Measurements from ENCODE around the gene RPL37. TPM values are rescaled to one million over a fixed set of nuclear protein-coding genes. Genes with fewer than 3 reads are reported as not detected.
"Not testable (repeated sequence)": the region's sequence is repeated elsewhere in the genome, so short reads cannot be mapped to it uniquely, and the experiment has no call there.

The RPL37 gene
- total RNA-seq, 1 donor from 2014 or later = 965 TPM

DNA sequence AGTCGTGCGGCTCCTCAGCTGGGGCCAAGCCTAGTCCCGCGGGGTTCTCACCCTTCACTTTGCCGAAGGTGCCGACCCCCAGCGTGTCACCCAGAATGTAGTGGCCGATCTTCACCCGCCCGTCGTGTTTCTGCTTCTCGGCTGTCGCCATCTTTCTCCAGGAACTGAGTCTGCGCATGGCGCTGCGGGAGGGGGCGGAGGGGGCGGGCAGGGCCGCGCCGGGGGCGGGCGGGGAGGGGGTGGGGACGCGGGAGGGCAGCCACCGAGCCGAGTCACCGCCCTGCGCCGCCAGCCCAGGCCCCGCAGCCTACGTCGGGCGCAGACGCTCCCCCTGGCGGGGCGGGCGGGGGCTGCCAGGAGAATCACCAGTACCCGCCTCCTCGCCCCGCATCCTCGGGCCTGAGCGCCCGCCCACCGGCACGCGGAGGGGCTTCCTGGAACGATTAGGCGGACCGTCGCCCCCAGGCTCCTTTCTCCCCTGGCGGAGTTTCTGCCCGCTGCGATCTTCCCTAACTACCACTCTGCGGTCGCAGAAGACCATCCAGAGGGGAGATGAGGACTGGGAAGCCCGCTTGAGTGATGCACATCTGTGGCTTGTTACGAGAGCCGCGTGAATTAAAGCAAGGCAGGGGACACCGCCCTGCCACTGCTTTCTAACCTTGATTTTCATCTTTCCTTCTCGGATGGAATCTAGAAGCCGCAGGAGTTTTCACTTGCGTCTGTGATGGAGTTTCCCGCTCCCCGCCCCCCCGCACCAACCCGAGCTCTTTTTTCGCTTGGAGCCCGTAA is 36.8 kb downstream of the RPL37 start, which contains the start of gene PRKAA1:
Gene PRKAA1, minus strand, starts transcription at position 363 of the 789 bp plus-strand sequence. Its CDS starts 185 bp downstream, at position 178.
- Histone ChIP-seq H3K27ac (peak within 1 kb of the TSS; percentile 90), H3K36me3 (no peaks in the 10 kb centered on the region), H3K9me3 (no peaks in the 10 kb centered on the region), H3K4me1 (peaks cover 25% of the 10 kb centered on the region), H3K27me3 (ENCODE audit: low read depth) (no peaks in the 10 kb centered on the region), H3K4me3 (peak within 1 kb of the TSS; percentile 96)
- intact Hi-C loops (cut with DNase I) = no loop called here
- DNase-seq (peak; percentile 93), ATAC-seq (peak; percentile 96 to 99)
- TF ChIP-seq, protein P1, sequence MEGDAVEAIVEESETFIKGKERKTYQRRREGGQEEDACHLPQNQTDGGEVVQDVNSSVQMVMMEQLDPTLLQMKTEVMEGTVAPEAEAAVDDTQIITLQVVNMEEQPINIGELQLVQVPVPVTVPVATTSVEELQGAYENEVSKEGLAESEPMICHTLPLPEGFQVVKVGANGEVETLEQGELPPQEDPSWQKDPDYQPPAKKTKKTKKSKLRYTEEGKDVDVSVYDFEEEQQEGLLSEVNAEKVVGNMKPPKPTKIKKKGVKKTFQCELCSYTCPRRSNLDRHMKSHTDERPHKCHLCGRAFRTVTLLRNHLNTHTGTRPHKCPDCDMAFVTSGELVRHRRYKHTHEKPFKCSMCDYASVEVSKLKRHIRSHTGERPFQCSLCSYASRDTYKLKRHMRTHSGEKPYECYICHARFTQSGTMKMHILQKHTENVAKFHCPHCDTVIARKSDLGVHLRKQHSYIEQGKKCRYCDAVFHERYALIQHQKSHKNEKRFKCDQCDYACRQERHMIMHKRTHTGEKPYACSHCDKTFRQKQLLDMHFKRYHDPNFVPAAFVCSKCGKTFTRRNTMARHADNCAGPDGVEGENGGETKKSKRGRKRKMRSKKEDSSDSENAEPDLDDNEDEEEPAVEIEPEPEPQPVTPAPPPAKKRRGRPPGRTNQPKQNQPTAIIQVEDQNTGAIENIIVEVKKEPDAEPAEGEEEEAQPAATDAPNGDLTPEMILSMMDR (IDR thresholded peaks at IDR 0.05) = peak; percentile 67

DNA sequence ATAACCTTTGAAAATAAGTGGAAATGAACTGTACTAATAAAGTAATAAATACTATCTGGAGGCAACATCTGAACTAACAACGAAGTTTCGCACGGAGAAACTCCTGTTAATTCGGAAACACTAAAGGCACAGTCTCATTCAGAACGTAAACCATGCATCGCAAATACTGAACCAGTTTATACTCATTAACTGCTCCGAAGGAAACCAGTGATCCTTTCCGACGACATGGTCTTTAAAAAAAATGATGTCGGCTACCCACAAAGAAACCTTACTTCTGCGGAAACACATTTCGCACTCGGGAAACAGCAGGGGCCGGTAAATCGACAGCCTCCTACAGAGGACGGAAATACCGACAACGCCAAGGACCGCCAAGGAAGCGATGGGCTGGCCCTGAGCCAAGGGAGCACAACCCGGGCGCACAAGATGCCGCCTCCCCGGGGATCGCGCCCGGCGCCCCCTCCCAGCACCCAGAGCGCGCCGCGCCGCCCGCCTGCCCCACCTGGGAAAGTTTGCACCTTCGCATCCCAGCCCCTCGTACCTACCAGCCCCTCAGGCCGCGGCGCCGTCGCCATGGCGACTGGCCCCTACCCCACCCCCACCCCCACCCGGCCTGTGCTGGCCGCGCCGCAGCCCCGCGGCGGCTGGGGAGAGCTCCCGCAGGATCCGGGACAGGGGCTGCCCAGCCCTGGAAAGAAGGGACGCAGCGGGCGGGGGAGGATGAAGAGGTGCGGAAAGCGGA is 37.6 kb downstream of the RPL37 start:
- Histone ChIP-seq H3K4me3 (peak overlapping the region; percentile 96), H3K4me1 (peaks cover 33% of the 10 kb centered on the region), H3K27ac (peak overlapping the region; percentile 90), H3K27me3 (ENCODE audit: low read depth) (no peaks in the 10 kb centered on the region), H3K36me3 (no peaks in the 10 kb centered on the region), H3K9me3 (no peaks in the 10 kb centered on the region)
- peak; percentile 76 to 78 for ATAC-seq
- TF ChIP-seq, protein P1 (IDR thresholded peaks at IDR 0.05) = no peak
- DNase-seq = peak; percentile 85
- intact Hi-C loops (cut with DNase I) = no loop called here

DNA sequence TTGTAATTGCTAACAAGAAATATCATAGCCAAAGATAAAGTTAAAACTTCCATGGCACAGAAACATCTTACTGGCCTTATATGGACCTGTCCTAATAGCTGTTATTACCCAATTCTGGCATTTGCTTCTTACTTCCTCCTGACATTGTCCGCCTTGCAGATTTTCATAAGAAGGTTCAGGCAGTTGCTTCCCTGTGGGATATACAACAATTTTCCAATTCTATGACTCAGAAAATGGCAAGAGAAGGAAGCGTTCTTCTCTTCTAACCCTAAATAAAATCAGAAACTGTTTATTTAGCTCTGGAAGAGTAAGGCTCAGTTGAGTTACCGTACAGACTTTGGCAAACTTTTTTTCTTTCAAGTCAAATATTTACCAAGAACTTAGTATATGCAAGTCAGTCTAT is 38.5 kb downstream of the RPL37 start:
- Histone ChIP-seq H3K27ac (peak overlapping the region; percentile 26), H3K4me3 (peak overlapping the region; percentile 96), H3K27me3 (ENCODE audit: low read depth) (no peaks in the 10 kb centered on the region), H3K36me3 (no peaks in the 10 kb centered on the region), H3K4me1 (peaks cover 42% of the 10 kb centered on the region), H3K9me3 (no peaks in the 10 kb centered on the region)
- intact Hi-C loops (cut with DNase I) = no loop called here
- ATAC-seq = no peak
- DNase-seq = no peak
- TF ChIP-seq, protein P1 (IDR thresholded peaks at IDR 0.05) = no peak

DNA sequence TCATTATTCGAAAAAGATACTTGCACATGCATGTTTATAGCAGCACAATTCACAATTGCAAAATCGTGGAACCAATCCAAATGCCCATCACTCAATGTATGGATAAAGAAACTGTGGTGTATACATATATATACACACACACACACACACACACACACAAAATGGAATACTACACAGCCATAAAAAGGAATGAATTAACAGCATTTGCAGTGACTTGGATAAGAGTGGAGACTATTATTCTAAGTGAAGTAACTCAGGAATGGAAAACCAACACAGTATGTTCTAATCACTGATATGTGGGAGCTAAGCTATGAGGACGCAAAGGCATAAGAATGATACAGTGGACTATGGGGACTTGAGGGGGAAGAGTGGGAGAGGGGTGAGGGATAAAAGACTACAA is 40.1 kb downstream of the RPL37 start:
- H3K27ac ChIP-seq; ATAC-seq; DNase-seq; H3K9me3 ChIP-seq; H3K36me3 ChIP-seq; H3K27me3 ChIP-seq (ENCODE audit: low read depth); H3K4me3 ChIP-seq; intact Hi-C loops (cut with DNase I): not testable (repeated sequence)
- peaks cover 50% of the 10 kb centered on the region for H3K4me1 ChIP-seq

DNA sequence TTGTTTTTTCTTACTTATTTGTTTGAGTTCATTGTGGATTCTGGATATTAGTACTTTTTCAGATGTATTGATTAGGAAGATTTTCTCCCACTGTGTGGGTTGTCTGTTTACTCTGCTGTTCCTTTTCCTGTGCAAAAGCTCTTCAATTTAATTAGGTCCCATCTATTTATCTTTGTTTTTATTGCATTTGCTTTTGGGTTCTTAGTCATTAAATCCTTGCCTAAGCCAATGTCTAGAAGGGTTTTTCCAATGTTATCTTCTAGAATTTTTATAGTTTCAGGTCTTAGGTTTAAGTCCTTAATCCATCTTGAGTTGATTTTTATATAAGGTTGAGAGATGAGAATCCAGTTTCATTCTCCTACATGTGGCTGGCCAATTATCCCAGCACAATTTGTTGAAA is 40.7 kb downstream of the RPL37 start:
- H3K27ac ChIP-seq; H3K27me3 ChIP-seq (ENCODE audit: low read depth); DNase-seq; intact Hi-C loops (cut with DNase I); H3K9me3 ChIP-seq; H3K4me3 ChIP-seq; ATAC-seq; H3K36me3 ChIP-seq: not testable (repeated sequence)
- H3K4me1 ChIP-seq = peaks cover 50% of the 10 kb centered on the region

DNA sequence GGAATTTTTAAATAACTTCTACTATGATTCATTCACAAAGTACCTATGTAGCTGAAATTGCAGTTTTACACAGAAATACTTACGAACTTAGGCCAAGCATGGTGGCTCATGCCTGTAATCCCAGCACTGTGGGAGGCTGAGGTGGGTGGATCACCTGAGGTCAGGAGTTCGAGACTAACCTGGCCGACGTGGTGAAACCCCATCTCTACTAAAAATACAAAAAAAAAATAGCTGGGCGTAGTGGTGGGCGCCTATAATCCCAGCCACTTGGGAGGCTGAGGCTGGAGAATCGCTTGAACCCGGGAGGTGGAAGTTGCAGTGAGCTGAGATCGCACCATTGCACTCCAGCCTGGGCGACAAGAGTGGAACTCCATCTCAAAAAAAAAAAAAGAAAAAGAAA is 42.3 kb downstream of the RPL37 start:
- not testable (repeated sequence) for H3K27ac ChIP-seq
- H3K4me1 ChIP-seq = peaks cover 44% of the 10 kb centered on the region

DNA sequence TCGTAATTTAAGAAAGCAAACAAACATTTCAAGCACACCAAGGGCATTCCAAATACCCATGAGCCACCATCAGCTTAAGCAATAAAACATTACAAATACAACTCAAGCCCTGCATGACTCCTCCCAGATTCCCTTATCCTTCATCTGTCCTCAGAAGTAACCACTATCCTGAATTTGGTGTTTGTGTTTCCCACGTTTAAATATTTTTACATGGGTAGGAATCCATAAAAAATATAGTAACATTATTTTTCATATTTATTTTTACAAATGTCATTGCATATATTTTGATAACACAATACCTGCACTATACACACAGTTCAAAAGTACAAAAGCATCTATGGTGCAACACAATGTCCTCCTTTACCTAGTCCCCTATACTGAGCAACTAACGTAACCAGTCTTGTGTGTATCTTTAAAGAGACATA is 43.3 kb downstream of the RPL37 start:
- peaks cover 41% of the 10 kb centered on the region for H3K4me1 ChIP-seq
- no peaks in the 10 kb centered on the region for H3K9me3 ChIP-seq
- intact Hi-C loops (cut with DNase I) = no loop called here
- no peak overlapping the region for H3K27ac ChIP-seq
- no peak overlapping the region for H3K4me3 ChIP-seq
- no peak for DNase-seq
- no peak for ATAC-seq
- H3K36me3 ChIP-seq = no peaks in the 10 kb centered on the region
- TF ChIP-seq, protein P1 (IDR thresholded peaks at IDR 0.05) = no peak
- no peaks in the 10 kb centered on the region for H3K27me3 ChIP-seq (ENCODE audit: low read depth)

More for the DNA sequence above, 42.3 kb downstream of the RPL37 start:
- H3K27me3 ChIP-seq (ENCODE audit: low read depth); DNase-seq; H3K9me3 ChIP-seq; H3K36me3 ChIP-seq; ATAC-seq; intact Hi-C loops (cut with DNase I); H3K4me3 ChIP-seq: not testable (repeated sequence)

Data from lower lobe of right lung (tissue), 2 donors.